K562 (cell line): ENCODE measurements around the gene SH3D21.

ENCODE experiments used
- BHLHE40 ChIP-seq: IDR thresholded peaks from 2 replicates; pipeline ENCODE4 v1.6.1; 2011; ENCODE audit warnings: low read length, improper control_type of control experiment
- CBX5 ChIP-seq: IDR thresholded peaks from 2 replicates; pipeline ENCODE4 v1.6.1; 2014; ENCODE audit warnings: low read depth, borderline replicate concordance
- CEBPB ChIP-seq: fragments of 450-650 bp; IDR thresholded peaks from 2 replicates; pipeline ENCODE4 v1.6.1; 2016; ENCODE audit warnings: missing genetic modification characterization, missing compliant biosample characterization
- HDAC6 ChIP-seq: IDR thresholded peaks from 2 replicates; pipeline ENCODE4 v1.6.1; 2012; ENCODE audit warnings: low read depth, mild to moderate bottlenecking, control low read depth, inconsistent platforms, low read length, moderate library complexity
- IFI16 ChIP-seq: fragments of 250-450 bp; sonication (Bioruptor Pico); IDR thresholded peaks from 2 replicates; pipeline ENCODE4 v2.1.2; 2022; ENCODE audit warnings: mild to moderate bottlenecking, inconsistent platforms
- MAFG ChIP-seq: fragments of 450-650 bp; conservative IDR thresholded peaks from 2 replicates; pipeline ENCODE4 v1.6.1; 2016; ENCODE audit warnings: missing genetic modification characterization, missing compliant biosample characterization
- MAZ ChIP-seq, 2 experiments: fragments of 450-650 bp in 1 of 2; sonication (generic) in 1 of 2; formaldehyde crosslinking; IDR thresholded peaks in 1 of 2; conservative IDR thresholded peaks in 1 of 2; 2 replicates each; pipeline versions ENCODE4 v1.4.0 to v1.5.0; 2020; ENCODE audit warnings: mild to moderate bottlenecking in 1 of 2, missing genetic modification reagents in 1 of 2
- POLR2A ChIP-seq: fragments of 450-650 bp; conservative IDR thresholded peaks from 2 replicates; pipeline ENCODE4 v1.6.1; 2016
- RBM15 ChIP-seq: fragments of 200-400 bp; formaldehyde crosslinking; IDR thresholded peaks from 2 replicates; pipeline ENCODE4 v1.6.1; 2018; ENCODE audit warnings: mild to moderate bottlenecking, low read length, moderate library complexity; ENCODE audit not compliant: insufficient read depth
- ZFP1 ChIP-seq: fragments of 450-650 bp; formaldehyde crosslinking; IDR thresholded peaks from 2 replicates; pipeline ENCODE4 v1.4.0; 2020; ENCODE audit warnings: mild to moderate bottlenecking, mixed read lengths
- ZNF589 ChIP-seq: fragments of 200-800 bp; sonication (Bioruptor generic); IDR thresholded peaks from 2 replicates; pipeline ENCODE4 v1.6.1; 2016; ENCODE audit warnings: low read depth, missing genetic modification characterization, missing compliant biosample characterization
- TF ChIP-seq, protein P1 (sequence below): fragments of 450-650 bp; IDR thresholded peaks from 2 replicates; pipeline ENCODE4 v1.6.1; 2016; ENCODE audit warnings: low read depth
- TF ChIP-seq, protein P2 (sequence below): IDR thresholded peaks from 2 replicates; pipeline ENCODE4 v1.6.1; 2012; ENCODE audit warnings: low read depth, low read length, improper control_type of control experiment, borderline replicate concordance
- TF ChIP-seq, protein P3 (sequence below): sonication (generic); formaldehyde crosslinking; IDR thresholded peaks from 2 replicates; pipeline ENCODE4 v1.8.0; 2022; ENCODE audit warnings: mild to moderate bottlenecking, missing genetic modification reagents

DNA sequence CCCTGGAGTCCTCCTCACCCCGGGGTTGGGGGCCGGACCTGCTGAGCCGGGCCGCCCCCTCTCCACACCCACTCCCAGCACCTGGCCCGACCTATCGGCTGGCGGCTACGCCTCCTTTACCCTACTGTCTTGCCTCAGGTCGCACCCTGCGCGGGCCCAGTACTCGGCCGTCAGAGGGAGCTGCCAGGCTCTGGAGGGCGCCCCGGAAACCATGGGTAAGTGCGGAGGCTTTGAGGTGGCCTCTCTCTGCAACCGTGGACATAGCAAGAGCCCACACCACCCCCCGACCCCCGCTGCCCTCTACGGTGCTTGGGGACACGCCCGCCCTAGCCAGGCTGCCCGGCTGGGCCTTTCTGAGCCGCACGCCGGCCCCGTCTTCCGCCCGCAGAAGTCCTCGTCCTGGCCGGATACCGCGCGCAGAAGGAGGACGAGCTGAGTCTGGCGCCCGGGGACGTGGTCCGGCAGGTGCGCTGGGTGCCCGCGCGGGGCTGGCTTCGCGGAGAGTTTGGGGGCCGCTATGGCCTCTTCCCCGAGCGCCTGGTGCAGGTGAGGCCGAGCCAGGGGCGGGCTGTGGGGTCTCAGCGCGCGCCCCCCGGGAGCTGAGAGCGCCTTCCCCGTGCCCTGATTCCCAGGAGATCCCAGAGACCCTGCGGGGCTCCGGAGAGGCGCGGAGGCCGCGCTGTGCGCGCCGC, at the start of gene SH3D21:
- TF ChIP-seq BHLHE40, result no peak
- no peak for TF ChIP-seq ZNF589 (CRISPR knock-in tag)
- no peak for TF ChIP-seq MAFG
- TF ChIP-seq IFI16 (CRISPR knock-in tag), result no peak
- TF ChIP-seq CBX5, result no peak
- TF ChIP-seq, protein P1, sequence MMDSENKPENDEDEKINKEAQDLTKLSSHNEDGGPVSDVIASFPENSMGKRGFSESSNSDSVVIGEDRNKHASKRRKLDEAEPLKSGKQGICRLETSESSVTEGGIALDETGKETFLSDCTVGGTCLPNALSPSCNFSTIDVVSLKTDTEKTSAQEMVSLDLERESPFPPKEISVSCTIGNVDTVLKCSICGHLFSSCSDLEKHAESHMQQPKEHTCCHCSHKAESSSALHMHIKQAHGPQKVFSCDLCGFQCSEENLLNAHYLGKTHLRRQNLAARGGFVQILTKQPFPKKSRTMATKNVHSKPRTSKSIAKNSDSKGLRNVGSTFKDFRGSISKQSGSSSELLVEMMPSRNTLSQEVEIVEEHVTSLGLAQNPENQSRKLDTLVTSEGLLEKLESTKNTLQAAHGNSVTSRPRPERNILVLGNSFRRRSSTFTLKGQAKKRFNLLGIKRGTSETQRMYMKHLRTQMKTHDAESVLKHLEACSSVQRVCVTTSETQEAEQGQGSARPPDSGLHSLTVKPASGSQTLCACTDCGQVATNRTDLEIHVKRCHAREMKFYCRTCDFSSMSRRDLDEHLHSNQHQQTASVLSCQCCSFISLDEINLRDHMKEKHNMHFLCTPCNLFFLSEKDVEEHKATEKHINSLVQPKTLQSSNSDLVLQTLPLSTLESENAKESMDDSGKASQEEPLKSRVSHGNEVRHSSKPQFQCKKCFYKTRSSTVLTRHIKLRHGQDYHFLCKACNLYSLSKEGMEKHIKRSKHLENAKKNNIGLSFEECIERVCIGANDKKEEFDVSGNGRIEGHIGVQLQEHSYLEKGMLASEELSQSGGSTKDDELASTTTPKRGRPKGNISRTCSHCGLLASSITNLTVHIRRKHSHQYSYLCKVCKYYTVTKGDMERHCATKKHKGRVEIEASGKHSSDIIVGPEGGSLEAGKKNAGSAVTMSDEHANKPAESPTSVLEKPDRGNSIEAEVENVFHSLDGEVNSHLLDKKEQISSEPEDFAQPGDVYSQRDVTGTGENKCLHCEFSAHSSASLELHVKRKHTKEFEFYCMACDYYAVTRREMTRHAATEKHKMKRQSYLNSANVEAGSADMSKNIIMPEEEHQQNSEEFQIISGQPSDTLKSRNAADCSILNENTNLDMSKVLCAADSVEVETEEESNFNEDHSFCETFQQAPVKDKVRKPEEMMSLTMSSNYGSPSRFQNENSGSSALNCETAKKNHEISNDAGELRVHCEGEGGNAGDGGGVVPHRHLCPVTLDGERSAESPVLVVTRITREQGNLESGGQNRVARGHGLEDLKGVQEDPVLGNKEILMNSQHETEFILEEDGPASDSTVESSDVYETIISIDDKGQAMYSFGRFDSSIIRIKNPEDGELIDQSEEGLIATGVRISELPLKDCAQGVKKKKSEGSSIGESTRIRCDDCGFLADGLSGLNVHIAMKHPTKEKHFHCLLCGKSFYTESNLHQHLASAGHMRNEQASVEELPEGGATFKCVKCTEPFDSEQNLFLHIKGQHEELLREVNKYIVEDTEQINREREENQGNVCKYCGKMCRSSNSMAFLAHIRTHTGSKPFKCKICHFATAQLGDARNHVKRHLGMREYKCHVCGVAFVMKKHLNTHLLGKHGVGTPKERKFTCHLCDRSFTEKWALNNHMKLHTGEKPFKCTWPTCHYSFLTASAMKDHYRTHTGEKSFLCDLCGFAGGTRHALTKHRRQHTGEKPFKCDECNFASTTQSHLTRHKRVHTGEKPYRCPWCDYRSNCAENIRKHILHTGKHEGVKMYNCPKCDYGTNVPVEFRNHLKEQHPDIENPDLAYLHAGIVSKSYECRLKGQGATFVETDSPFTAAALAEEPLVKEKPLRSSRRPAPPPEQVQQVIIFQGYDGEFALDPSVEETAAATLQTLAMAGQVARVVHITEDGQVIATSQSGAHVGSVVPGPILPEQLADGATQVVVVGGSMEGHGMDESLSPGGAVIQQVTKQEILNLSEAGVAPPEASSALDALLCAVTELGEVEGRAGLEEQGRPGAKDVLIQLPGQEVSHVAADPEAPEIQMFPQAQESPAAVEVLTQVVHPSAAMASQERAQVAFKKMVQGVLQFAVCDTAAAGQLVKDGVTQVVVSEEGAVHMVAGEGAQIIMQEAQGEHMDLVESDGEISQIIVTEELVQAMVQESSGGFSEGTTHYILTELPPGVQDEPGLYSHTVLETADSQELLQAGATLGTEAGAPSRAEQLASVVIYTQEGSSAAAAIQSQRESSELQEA, result no peak
- no peak for TF ChIP-seq MAZ (CRISPR knock-in tag; conservative IDR thresholded peaks at IDR 0.05 in 1 of 2, IDR thresholded peaks at IDR 0.05 in 1 of 2)
- TF ChIP-seq RBM15, result no peak
- no peak for TF ChIP-seq POLR2A
- TF ChIP-seq, protein P2, sequence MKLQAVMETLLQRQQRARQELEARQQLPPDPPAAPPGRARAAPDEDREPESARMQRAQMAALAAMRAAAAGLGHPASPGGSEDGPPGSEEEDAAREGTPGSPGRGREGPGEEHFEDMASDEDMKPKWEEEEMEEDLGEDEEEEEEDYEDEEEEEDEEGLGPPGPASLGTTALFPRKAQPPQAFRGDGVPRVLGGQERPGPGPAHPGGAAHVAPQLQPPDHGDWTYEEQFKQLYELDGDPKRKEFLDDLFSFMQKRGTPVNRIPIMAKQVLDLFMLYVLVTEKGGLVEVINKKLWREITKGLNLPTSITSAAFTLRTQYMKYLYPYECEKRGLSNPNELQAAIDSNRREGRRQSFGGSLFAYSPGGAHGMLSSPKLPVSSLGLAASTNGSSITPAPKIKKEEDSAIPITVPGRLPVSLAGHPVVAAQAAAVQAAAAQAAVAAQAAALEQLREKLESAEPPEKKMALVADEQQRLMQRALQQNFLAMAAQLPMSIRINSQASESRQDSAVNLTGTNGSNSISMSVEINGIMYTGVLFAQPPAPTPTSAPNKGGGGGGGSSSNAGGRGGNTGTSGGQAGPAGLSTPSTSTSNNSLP, result no peak
- no peak for TF ChIP-seq CEBPB (tag)
- TF ChIP-seq, protein P3, sequence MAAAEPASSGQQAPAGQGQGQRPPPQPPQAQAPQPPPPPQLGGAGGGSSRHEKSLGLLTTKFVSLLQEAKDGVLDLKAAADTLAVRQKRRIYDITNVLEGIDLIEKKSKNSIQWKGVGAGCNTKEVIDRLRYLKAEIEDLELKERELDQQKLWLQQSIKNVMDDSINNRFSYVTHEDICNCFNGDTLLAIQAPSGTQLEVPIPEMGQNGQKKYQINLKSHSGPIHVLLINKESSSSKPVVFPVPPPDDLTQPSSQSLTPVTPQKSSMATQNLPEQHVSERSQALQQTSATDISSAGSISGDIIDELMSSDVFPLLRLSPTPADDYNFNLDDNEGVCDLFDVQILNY, result no peak
- TF ChIP-seq ZFP1 (CRISPR knock-in tag), result no peak
- no peak for TF ChIP-seq HDAC6
